ENCODE measurements around the gene SLC37A2. TPM values are rescaled to one million over a fixed set of nuclear protein-coding genes. Genes with fewer than 3 reads are reported as not detected.

SLC37A2 gene
- total RNA-seq, 2 donors from 2014 or later = 1.0 to 1.5 TPM

- Mint-ChIP-seq H3K9me3 (no peaks in the 10 kb centered on the region), H3K36me3 (ENCODE audit: insufficient read depth in 2 of 2) (no peaks in the 10 kb centered on the region), H3K27me3 (ENCODE audit: low read depth) (peaks cover 18% of the 10 kb centered on the region), H3K4me1 (ENCODE audit: low read depth) (peaks cover 9% of the 10 kb centered on the region), H3K4me3 (no peak overlapping the region), H3K27ac (no peak overlapping the region)
- DNase-seq (no peak), ATAC-seq (replicated peaks in 1 of 2) (no peak)
Observed at GRCh38 chr11:125057693-125058016, 5.5 kb upstream of the SLC37A2 start.

GRCh38 chr11:125061281-125061680 is 1.8 kb upstream of the SLC37A2 start:
- DNase-seq = no peak
- no peak for ATAC-seq (replicated peaks in 1 of 2)
- Mint-ChIP-seq H3K4me3 (no peak overlapping the region), H3K27ac (no peak overlapping the region), H3K9me3 (no peaks in the 10 kb centered on the region), H3K4me1 (ENCODE audit: low read depth) (peaks cover 13% of the 10 kb centered on the region), H3K36me3 (ENCODE audit: insufficient read depth in 2 of 2) (no peaks in the 10 kb centered on the region), H3K27me3 (ENCODE audit: low read depth) (peaks cover 41% of the 10 kb centered on the region)

GRCh38 chr11:125062218-125062930 is 731 bp upstream of the SLC37A2 start:
- DNase-seq = no peak
- no peaks in the 10 kb centered on the region for H3K36me3 Mint-ChIP-seq (ENCODE audit: insufficient read depth in 2 of 2)
- H3K27me3 Mint-ChIP-seq (ENCODE audit: low read depth) = peaks cover 42% of the 10 kb centered on the region

GRCh38 chr11:125063429-125064043 is 431 bp downstream of the SLC37A2 start:
- Mint-ChIP-seq H3K4me1 (ENCODE audit: low read depth) (peaks cover 13% of the 10 kb centered on the region), H3K4me3 (peak overlapping the region; percentile 83 to 85), H3K9me3 (no peaks in the 10 kb centered on the region), H3K27me3 (ENCODE audit: low read depth) (peaks cover 48% of the 10 kb centered on the region), H3K36me3 (ENCODE audit: insufficient read depth in 2 of 2) (no peaks in the 10 kb centered on the region), H3K27ac (no peak overlapping the region)
- ATAC-seq (replicated peaks in 1 of 2) (peak in 1 of 2 donors; percentile 23), DNase-seq (no peak)

More at GRCh38 chr11:125062218-125062930, 731 bp upstream of the SLC37A2 start:
- ATAC-seq (replicated peaks in 1 of 2) = peak in 1 of 2 donors; percentile 21
- Mint-ChIP-seq H3K4me1 (ENCODE audit: low read depth) (peaks cover 13% of the 10 kb centered on the region), H3K4me3 (peak overlapping the region; percentile 83 to 85), H3K9me3 (no peaks in the 10 kb centered on the region), H3K27ac (no peak overlapping the region)

GRCh38 chr11:125064070-125064469 is 965 bp downstream of the SLC37A2 start:
- H3K4me3 Mint-ChIP-seq = peak overlapping the region; percentile 65 to 73
- ATAC-seq (replicated peaks in 1 of 2) (no peak), DNase-seq (no peak)
- H3K27ac Mint-ChIP-seq = no peak overlapping the region
- no peaks in the 10 kb centered on the region for H3K9me3 Mint-ChIP-seq
- H3K36me3 Mint-ChIP-seq (ENCODE audit: insufficient read depth in 2 of 2) = no peaks in the 10 kb centered on the region
- peaks cover 49% of the 10 kb centered on the region for H3K27me3 Mint-ChIP-seq (ENCODE audit: low read depth)
- peaks cover 13% of the 10 kb centered on the region for H3K4me1 Mint-ChIP-seq (ENCODE audit: low read depth)

- H3K27me3 Mint-ChIP-seq (ENCODE audit: low read depth) = peaks cover 36% of the 10 kb centered on the region
- H3K36me3 Mint-ChIP-seq (ENCODE audit: insufficient read depth in 2 of 2) = no peaks in the 10 kb centered on the region
- H3K4me1 Mint-ChIP-seq (ENCODE audit: low read depth) = peaks cover 20% of the 10 kb centered on the region
- no peaks in the 10 kb centered on the region for H3K9me3 Mint-ChIP-seq
- ATAC-seq (replicated peaks in 1 of 2) = no peak
- DNase-seq = no peak
- H3K27ac Mint-ChIP-seq = no peak overlapping the region
- H3K4me3 Mint-ChIP-seq = no peak overlapping the region
Observed at GRCh38 chr11:125068368-125068767, 5.3 kb downstream of the SLC37A2 start.

- Mint-ChIP-seq H3K36me3 (ENCODE audit: insufficient read depth in 2 of 2) (no peaks in the 10 kb centered on the region), H3K9me3 (no peaks in the 10 kb centered on the region), H3K27me3 (ENCODE audit: low read depth) (peaks cover 33% of the 10 kb centered on the region), H3K4me1 (ENCODE audit: low read depth) (peaks cover 20% of the 10 kb centered on the region), H3K4me3 (no peak overlapping the region), H3K27ac (no peak overlapping the region)
- ATAC-seq (replicated peaks in 1 of 2) (no peak), DNase-seq (no peak)
Observed at GRCh38 chr11:125069008-125069407, 5.9 kb downstream of the SLC37A2 start.

GRCh38 chr11:125069796-125070195 is 6.7 kb downstream of the SLC37A2 start:
- Mint-ChIP-seq H3K4me1 (ENCODE audit: low read depth) (peaks cover 20% of the 10 kb centered on the region), H3K9me3 (no peaks in the 10 kb centered on the region), H3K27me3 (ENCODE audit: low read depth) (peaks cover 26% of the 10 kb centered on the region), H3K27ac (no peak overlapping the region), H3K4me3 (no peak overlapping the region), H3K36me3 (ENCODE audit: insufficient read depth in 2 of 2) (no peaks in the 10 kb centered on the region)
- DNase-seq (no peak), ATAC-seq (replicated peaks in 1 of 2) (no peak)

GRCh38 chr11:125070699-125071254 is 7.7 kb downstream of the SLC37A2 start:
- H3K36me3 Mint-ChIP-seq (ENCODE audit: insufficient read depth in 2 of 2) = no peaks in the 10 kb centered on the region
- peaks cover 19% of the 10 kb centered on the region for H3K27me3 Mint-ChIP-seq (ENCODE audit: low read depth)
- peak; percentile 85 to 86 for ATAC-seq (replicated peaks in 1 of 2)
- peaks cover 20% of the 10 kb centered on the region for H3K4me1 Mint-ChIP-seq (ENCODE audit: low read depth)
- DNase-seq = peak; percentile 28 to 30
- no peak overlapping the region for H3K27ac Mint-ChIP-seq
- peak overlapping the region in 1 of 2 donors; percentile 39 for H3K4me3 Mint-ChIP-seq
- no peaks in the 10 kb centered on the region for H3K9me3 Mint-ChIP-seq

- ATAC-seq (replicated peaks in 1 of 2) (no peak), DNase-seq (no peak)
- no peaks in the 10 kb centered on the region for H3K9me3 Mint-ChIP-seq
- H3K27ac Mint-ChIP-seq = no peak overlapping the region
- peaks cover 13% of the 10 kb centered on the region for H3K27me3 Mint-ChIP-seq (ENCODE audit: low read depth)
- H3K4me3 Mint-ChIP-seq = no peak overlapping the region
- H3K4me1 Mint-ChIP-seq (ENCODE audit: low read depth) = peaks cover 20% of the 10 kb centered on the region
- no peaks in the 10 kb centered on the region for H3K36me3 Mint-ChIP-seq (ENCODE audit: insufficient read depth in 2 of 2)
Observed at GRCh38 chr11:125071435-125071834, 8.3 kb downstream of the SLC37A2 start.

GRCh38 chr11:125071846-125072217 is 8.7 kb downstream of the SLC37A2 start:
- H3K4me1 Mint-ChIP-seq (ENCODE audit: low read depth) = peaks cover 20% of the 10 kb centered on the region
- no peaks in the 10 kb centered on the region for H3K36me3 Mint-ChIP-seq (ENCODE audit: insufficient read depth in 2 of 2)
- no peaks in the 10 kb centered on the region for H3K9me3 Mint-ChIP-seq
- no peak for ATAC-seq (replicated peaks in 1 of 2)
- no peak overlapping the region for H3K27ac Mint-ChIP-seq
- DNase-seq = no peak
- H3K4me3 Mint-ChIP-seq = no peak overlapping the region
- peaks cover 13% of the 10 kb centered on the region for H3K27me3 Mint-ChIP-seq (ENCODE audit: low read depth)

- DNase-seq (no peak), ATAC-seq (replicated peaks in 1 of 2) (no peak)
- no peak overlapping the region for H3K4me3 Mint-ChIP-seq
Observed at GRCh38 chr11:125072218-125072960, 9.3 kb downstream of the SLC37A2 start.

GRCh38 chr11:125072961-125073590 is 10.0 kb downstream of the SLC37A2 start:
- DNase-seq (no peak), ATAC-seq (replicated peaks in 1 of 2) (no peak)
- Mint-ChIP-seq H3K4me1 (ENCODE audit: low read depth) (peaks cover 20% of the 10 kb centered on the region), H3K4me3 (no peak overlapping the region), H3K27ac (no peak overlapping the region), H3K9me3 (no peaks in the 10 kb centered on the region), H3K27me3 (ENCODE audit: low read depth) (peaks cover 11% of the 10 kb centered on the region), H3K36me3 (ENCODE audit: insufficient read depth in 2 of 2) (no peaks in the 10 kb centered on the region)

More at GRCh38 chr11:125072218-125072960, 9.3 kb downstream of the SLC37A2 start:
- H3K9me3 Mint-ChIP-seq = no peaks in the 10 kb centered on the region
- no peaks in the 10 kb centered on the region for H3K36me3 Mint-ChIP-seq (ENCODE audit: insufficient read depth in 2 of 2)
- H3K27me3 Mint-ChIP-seq (ENCODE audit: low read depth) = peaks cover 13% of the 10 kb centered on the region
- H3K4me1 Mint-ChIP-seq (ENCODE audit: low read depth) = peaks cover 20% of the 10 kb centered on the region
- H3K27ac Mint-ChIP-seq = no peak overlapping the region

Data from activated T-cell treated with anti-CD3 and anti-CD28 coated beads, Interleukin-2, amount 50 U/mL, for 72 hours (primary cell).